Endothelial cell of umbilical vein (primary cell): ENCODE measurements around the gene CALCOCO1.
A peak's percentile ranks its signal among the peaks of the same experiment; 100 is the strongest.

ENCODE experiments used
- EZH2 ChIP-seq: IDR thresholded peaks from 2 replicates; pipeline ENCODE4 v1.6.1; 2012; ENCODE audit warnings: borderline replicate concordance, low read depth, mild to moderate bottlenecking, moderate library complexity, low read length, inconsistent platforms; ENCODE audit not compliant: severe bottlenecking
- FOS ChIP-seq: IDR thresholded peaks from 2 replicates; pipeline ENCODE4 v1.6.1; 2011; ENCODE audit warnings: mild to moderate bottlenecking, low read length, moderate library complexity, borderline replicate concordance; ENCODE audit not compliant: insufficient read depth
- GATA2 ChIP-seq: IDR thresholded peaks from 2 replicates; pipeline ENCODE4 v1.7.0; 2011; ENCODE audit warnings: low read depth, mild to moderate bottlenecking, moderate library complexity, mixed read lengths, low read length; ENCODE audit not compliant: insufficient read length, insufficient read depth
- JUN ChIP-seq: IDR thresholded peaks from 2 replicates; pipeline ENCODE4 v1.6.1; 2011; ENCODE audit warnings: borderline replicate concordance, low read depth; ENCODE audit not compliant: insufficient read length, insufficient read depth
- MAX ChIP-seq: IDR thresholded peaks from 2 replicates; pipeline ENCODE4 v1.6.1; 2011; ENCODE audit not compliant: insufficient read depth, insufficient read length
- MYC ChIP-seq: IDR thresholded peaks from one replicate; pipeline ENCODE4 v1.6.1; 2011; ENCODE audit warnings: mild to moderate bottlenecking, low read depth, low read length
- POLR2A ChIP-seq: IDR thresholded peaks from 2 replicates; pipeline ENCODE4 v1.6.1; 2012; ENCODE audit warnings: low read depth, mild to moderate bottlenecking, control low read depth, low read length
- POLR2AphosphoS5 ChIP-seq: IDR thresholded peaks from 2 replicates; pipeline ENCODE4 v1.6.1; 2012; ENCODE audit warnings: low read depth, mild to moderate bottlenecking, control low read depth, low read length, moderate library complexity; ENCODE audit not compliant: insufficient read depth
- TF ChIP-seq, protein P1 (sequence below), 2 donors: IDR thresholded peaks; 1 replicate in 1 of 2; 2 replicates in 1 of 2; pipeline ENCODE4 v1.5.1; 2011; ENCODE audit warnings: low read length in 2 of 2, mild to moderate bottlenecking in 2 of 2, moderate library complexity in 2 of 2, control low read depth in 1 of 2, inconsistent platforms in 1 of 2, low read depth in 1 of 2; ENCODE audit not compliant: insufficient read depth in 1 of 2; ENCODE audit errors: extremely low read depth in 1 of 2

- TF ChIP-seq MYC = no peak
- TF ChIP-seq POLR2AphosphoS5 = peak; percentile 22
- TF ChIP-seq EZH2 = no peak
- TF ChIP-seq, protein P1, sequence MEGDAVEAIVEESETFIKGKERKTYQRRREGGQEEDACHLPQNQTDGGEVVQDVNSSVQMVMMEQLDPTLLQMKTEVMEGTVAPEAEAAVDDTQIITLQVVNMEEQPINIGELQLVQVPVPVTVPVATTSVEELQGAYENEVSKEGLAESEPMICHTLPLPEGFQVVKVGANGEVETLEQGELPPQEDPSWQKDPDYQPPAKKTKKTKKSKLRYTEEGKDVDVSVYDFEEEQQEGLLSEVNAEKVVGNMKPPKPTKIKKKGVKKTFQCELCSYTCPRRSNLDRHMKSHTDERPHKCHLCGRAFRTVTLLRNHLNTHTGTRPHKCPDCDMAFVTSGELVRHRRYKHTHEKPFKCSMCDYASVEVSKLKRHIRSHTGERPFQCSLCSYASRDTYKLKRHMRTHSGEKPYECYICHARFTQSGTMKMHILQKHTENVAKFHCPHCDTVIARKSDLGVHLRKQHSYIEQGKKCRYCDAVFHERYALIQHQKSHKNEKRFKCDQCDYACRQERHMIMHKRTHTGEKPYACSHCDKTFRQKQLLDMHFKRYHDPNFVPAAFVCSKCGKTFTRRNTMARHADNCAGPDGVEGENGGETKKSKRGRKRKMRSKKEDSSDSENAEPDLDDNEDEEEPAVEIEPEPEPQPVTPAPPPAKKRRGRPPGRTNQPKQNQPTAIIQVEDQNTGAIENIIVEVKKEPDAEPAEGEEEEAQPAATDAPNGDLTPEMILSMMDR (IDR thresholded peaks at IDR 0.05; ENCODE audit: extremely low read depth in 1 of 2, insufficient read depth in 1 of 2, low read depth in 1 of 2, low read length in 2 of 2) = no peak
- TF ChIP-seq POLR2A = no peak
- TF ChIP-seq MAX = no peak
- TF ChIP-seq GATA2 = peak; percentile 59
- TF ChIP-seq FOS = peak; percentile 81
- TF ChIP-seq JUN = no peak
Observed at GRCh38 chr12:53770281-53770680, 43.0 kb upstream of the CALCOCO1 start.
